ENCODE measurements around the gene ATXN7L1. TPM values are rescaled to one million over a fixed set of nuclear protein-coding genes. Genes with fewer than 3 reads are reported as not detected.

The ATXN7L1 gene
- total RNA-seq, 1 experiment from 2014 or later, result 14.6 TPM

DNA sequence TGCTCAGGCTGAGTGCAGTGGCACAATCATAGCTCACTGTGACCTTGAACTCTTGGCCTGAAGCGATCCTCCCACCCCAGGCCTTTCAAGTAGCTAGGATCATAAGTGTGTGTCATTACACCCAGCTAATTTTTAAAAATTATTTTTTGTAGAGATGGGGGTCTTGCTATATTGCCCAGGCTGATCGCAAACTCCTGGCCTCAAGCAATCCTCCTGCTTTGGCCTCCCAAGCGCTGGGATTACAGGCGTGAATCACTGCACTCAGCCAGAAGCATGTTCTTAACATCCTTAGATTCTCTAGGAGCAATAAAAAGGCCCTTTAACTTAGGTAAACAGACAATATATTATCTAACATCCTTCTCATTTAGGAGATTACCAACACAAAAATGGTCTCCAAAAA lies 256.8 kb downstream of the ATXN7L1 start:
- H3K4me3 ChIP-seq, result no peak overlapping the region
- H3K79me2 ChIP-seq (ENCODE audit: low read depth), result no peaks in the 10 kb centered on the region
- no peaks in the 10 kb centered on the region for H3K9me2 ChIP-seq (ENCODE audit: insufficient read depth)
- no peaks in the 10 kb centered on the region for H3K4me1 ChIP-seq (replicated peaks; ENCODE audit: insufficient read depth)
- no peak overlapping the region for H3K4me2 ChIP-seq
- ChIA-PET CTCF (no interaction called here), POLR2A (ENCODE audit: unreplicated experiment) (no interaction called here)
- TF ChIP-seq, protein P1, sequence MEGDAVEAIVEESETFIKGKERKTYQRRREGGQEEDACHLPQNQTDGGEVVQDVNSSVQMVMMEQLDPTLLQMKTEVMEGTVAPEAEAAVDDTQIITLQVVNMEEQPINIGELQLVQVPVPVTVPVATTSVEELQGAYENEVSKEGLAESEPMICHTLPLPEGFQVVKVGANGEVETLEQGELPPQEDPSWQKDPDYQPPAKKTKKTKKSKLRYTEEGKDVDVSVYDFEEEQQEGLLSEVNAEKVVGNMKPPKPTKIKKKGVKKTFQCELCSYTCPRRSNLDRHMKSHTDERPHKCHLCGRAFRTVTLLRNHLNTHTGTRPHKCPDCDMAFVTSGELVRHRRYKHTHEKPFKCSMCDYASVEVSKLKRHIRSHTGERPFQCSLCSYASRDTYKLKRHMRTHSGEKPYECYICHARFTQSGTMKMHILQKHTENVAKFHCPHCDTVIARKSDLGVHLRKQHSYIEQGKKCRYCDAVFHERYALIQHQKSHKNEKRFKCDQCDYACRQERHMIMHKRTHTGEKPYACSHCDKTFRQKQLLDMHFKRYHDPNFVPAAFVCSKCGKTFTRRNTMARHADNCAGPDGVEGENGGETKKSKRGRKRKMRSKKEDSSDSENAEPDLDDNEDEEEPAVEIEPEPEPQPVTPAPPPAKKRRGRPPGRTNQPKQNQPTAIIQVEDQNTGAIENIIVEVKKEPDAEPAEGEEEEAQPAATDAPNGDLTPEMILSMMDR (conservative IDR thresholded peaks at IDR 0.05), result no peak
- TF ChIP-seq EZH2 (IDR thresholded peaks at IDR 0.05; ENCODE audit: low read depth), result no peak
- H2AFZ ChIP-seq, result no peak overlapping the region
- H3K27ac ChIP-seq, result no peak overlapping the region
- BruUV-seq (replicated peaks), result no TSS peak
- H3K27me3 ChIP-seq (ENCODE audit: insufficient read depth, low read depth), result no peaks in the 10 kb centered on the region
- H4K20me1 ChIP-seq (ENCODE audit: insufficient read depth), result no peaks in the 10 kb centered on the region
- no peaks in the 10 kb centered on the region for H3K36me3 ChIP-seq (ENCODE audit: low read depth)
- intact Hi-C loops (cut with micrococcal nuclease; ENCODE audit: unreplicated experiment), result no loop called here
- no peaks in the 10 kb centered on the region for H3F3A ChIP-seq (ENCODE audit: insufficient read depth, low read depth)
- H3K9me3 ChIP-seq (ENCODE audit: insufficient read depth, low read depth), result no peaks in the 10 kb centered on the region
- no peak for DNase-seq

DNA sequence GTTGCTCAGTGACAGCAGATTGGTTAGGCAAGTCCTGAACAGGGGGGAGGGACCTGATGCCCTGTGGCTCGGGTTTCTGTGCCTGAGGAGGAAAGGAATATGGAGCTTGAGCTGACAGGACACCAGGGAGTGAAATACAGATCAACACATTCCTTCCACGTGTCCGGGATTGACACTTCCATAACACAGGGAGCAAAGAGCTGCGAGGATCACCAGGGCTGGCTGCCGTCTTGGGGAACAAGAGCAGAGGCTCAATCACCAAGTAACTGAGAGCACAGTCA lies 258.4 kb downstream of the ATXN7L1 start:
- H3K4me1 ChIP-seq (replicated peaks; ENCODE audit: insufficient read depth), result no peaks in the 10 kb centered on the region
- no TSS peak for BruUV-seq (replicated peaks)
- no peaks in the 10 kb centered on the region for H3K9me3 ChIP-seq (ENCODE audit: insufficient read depth, low read depth)
- no peaks in the 10 kb centered on the region for H3K9me2 ChIP-seq (ENCODE audit: insufficient read depth)
- no peaks in the 10 kb centered on the region for H3F3A ChIP-seq (ENCODE audit: insufficient read depth, low read depth)
- no peaks in the 10 kb centered on the region for H4K20me1 ChIP-seq (ENCODE audit: insufficient read depth)
- H3K4me3 ChIP-seq, result no peak overlapping the region
- H3K4me2 ChIP-seq, result no peak overlapping the region
- ChIA-PET CTCF (interaction anchor here (0.6 kb wide), 1 partner anchor 93 kb away, joined by 3 read pairs; no protein-coding TSS in a partner anchor), POLR2A (ENCODE audit: unreplicated experiment) (no interaction called here)
- no peak for TF ChIP-seq EZH2 (IDR thresholded peaks at IDR 0.05; ENCODE audit: low read depth)
- TF ChIP-seq, protein P1 (conservative IDR thresholded peaks at IDR 0.05), result no peak
- intact Hi-C loops (cut with micrococcal nuclease; ENCODE audit: unreplicated experiment), result no loop called here
- no peak overlapping the region for H3K27ac ChIP-seq
- no peak overlapping the region for H2AFZ ChIP-seq
- DNase-seq, result no peak
- H3K79me2 ChIP-seq (ENCODE audit: low read depth), result no peaks in the 10 kb centered on the region
- no peaks in the 10 kb centered on the region for H3K36me3 ChIP-seq (ENCODE audit: low read depth)
- no peaks in the 10 kb centered on the region for H3K27me3 ChIP-seq (ENCODE audit: insufficient read depth, low read depth)

DNA sequence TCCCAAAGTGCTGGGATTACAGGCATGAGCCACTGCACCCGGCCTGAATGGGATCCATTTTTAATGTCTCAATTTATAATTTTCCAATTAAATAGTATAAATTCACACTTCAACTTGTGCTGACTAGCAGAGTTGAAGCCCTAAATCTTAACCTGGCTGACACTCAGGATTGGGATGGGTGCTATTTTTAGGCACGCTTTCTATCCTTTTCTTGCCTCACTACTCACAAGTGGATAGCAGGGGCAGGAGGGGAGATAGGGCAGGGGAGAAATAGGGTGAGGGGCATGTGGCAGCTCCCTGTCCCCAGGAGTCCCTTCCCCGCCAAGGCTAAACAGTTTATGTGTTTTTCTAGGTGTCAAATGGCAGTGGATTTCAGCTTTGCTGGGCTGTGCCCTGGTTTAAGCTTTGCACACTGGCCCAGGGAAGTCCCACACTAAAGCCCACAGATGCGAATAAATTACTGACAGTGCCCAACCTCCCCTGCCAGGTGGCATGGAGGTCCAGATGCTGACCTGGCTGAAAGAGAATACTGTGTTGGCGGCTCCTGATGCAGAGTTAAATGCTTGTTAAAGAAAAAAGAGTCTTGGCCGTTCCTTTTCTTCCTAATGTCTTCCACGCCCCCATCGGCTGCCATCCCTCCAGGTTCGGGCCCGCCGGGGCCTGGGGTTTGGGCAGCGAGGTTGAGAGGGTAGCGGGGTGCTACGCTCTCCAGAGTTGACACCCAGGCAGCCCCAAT lies 259.0 kb downstream of the ATXN7L1 start:
- CTCF ChIA-PET, result interaction anchor here (0.6 kb wide), 1 partner anchor 92 kb away, joined by 3 read pairs; no protein-coding TSS in a partner anchor
- DNase-seq, result no peak
- no peaks in the 10 kb centered on the region for H3K4me1 ChIP-seq (replicated peaks; ENCODE audit: insufficient read depth)
- H3K4me3 ChIP-seq, result no peak overlapping the region
- no peak overlapping the region for H2AFZ ChIP-seq
- no peak overlapping the region for H3K4me2 ChIP-seq
- BruUV-seq (replicated peaks), result no TSS peak
- TF ChIP-seq, protein P1 (conservative IDR thresholded peaks at IDR 0.05), result no peak
- TF ChIP-seq EZH2 (IDR thresholded peaks at IDR 0.05; ENCODE audit: low read depth), result no peak
- no peaks in the 10 kb centered on the region for H3K9me2 ChIP-seq (ENCODE audit: insufficient read depth)
- no peaks in the 10 kb centered on the region for H3K36me3 ChIP-seq (ENCODE audit: low read depth)
- H4K20me1 ChIP-seq (ENCODE audit: insufficient read depth), result no peaks in the 10 kb centered on the region
- H3K27me3 ChIP-seq (ENCODE audit: insufficient read depth, low read depth), result no peaks in the 10 kb centered on the region
- H3K9me3 ChIP-seq (ENCODE audit: insufficient read depth, low read depth), result no peaks in the 10 kb centered on the region
- H3K79me2 ChIP-seq (ENCODE audit: low read depth), result no peaks in the 10 kb centered on the region
- no peak overlapping the region for H3K27ac ChIP-seq
- no peaks in the 10 kb centered on the region for H3F3A ChIP-seq (ENCODE audit: insufficient read depth, low read depth)
- intact Hi-C loops (cut with micrococcal nuclease; ENCODE audit: unreplicated experiment), result no loop called here
- POLR2A ChIA-PET (ENCODE audit: unreplicated experiment), result no interaction called here
